NCI-H524 treated with DMSO at 0.1 percent for 48 hours (cell line): ENCODE results near the gene ADAMTS17.

ENCODE experiments used
- DNase-seq: peaks from one replicate; lab custom pipeline; 2025; lab: John Stamatoyannopoulos, UW

Gene ADAMTS17

DNA sequence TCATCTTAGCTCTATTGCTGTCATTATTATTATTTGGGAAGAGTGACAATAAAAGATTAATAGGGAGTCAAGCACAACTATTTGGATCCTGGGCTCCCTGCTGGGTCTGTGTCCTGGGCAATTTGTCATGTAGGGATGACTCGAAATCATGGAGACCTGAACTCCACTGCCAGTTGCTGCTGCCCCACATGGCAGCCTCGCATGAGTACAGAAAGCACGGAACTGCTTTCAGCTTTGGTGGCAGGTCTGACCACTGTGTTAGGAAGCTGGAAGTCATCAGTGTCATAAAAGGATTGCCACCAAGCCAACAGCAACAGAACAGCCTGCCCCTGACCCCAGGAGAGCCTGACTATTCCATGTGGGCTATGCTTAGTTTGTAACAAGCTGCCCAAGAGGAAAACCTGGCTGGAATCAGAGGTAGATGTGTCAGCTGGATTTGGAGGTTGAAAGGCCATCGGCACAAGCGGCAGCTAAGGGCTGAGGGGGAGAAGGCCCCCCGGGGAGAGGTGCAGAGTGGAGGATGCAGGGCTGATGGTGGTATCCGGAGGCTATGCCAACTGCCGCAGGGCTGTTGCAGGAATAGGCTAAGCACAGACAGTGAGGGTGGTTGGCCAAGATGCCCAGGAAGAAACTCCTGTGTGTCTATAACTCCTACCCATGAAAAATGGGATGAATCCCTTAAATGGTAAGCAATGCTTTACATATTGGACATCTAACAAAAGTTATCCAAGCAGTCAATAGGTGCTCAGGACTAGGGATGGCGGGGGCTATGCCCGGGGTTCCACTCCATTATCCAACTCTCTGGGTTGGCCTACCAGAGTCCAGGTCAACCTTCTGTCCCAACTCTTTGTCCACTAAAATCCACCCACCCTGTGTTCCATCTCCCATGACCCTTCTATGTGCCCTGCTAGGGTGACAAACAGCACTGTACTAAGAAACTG lies 291.6 kb downstream of the ADAMTS17 start:
- no peak for DNase-seq

DNA sequence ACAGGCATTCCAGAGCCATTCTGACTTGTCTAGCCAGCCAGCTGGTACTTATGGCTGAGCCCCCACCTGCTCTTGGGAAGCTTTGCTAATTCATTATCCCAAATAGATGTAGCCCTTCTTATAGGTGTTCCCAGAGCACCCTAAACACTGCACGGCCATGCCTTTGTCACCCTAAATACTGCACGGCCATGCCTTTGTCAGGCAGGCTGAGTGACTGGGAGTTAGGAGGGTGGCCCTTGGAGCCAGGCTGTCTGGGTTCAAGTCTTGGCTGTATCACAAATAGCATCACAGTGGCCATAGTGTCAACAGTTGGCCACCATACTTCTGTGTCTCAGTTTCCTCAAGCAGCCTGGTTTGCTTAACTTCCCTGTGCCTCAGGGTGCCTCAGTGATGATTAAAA lies 292.3 kb downstream of the ADAMTS17 start:
- DNase-seq, result no peak

DNA sequence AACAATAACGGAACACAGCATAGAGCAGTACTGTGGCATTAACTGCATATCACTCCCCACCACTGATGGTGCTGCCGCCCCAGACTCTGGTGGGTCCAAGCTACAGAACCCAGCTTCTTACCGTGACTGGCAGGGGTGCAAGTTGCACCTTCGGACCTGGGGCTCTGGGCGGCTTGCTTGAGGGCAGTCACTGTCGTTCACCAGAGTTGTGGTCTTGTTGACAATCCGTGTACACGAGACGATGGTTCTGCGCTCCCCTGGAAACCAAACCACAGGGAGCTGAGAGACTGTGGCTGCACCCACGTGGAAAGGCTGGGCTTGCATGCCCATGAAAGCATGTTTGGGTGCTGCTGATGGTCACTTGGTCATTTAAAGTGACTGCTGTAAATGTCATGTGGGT lies 293.0 kb downstream of the ADAMTS17 start:
- DNase-seq, result no peak

DNA sequence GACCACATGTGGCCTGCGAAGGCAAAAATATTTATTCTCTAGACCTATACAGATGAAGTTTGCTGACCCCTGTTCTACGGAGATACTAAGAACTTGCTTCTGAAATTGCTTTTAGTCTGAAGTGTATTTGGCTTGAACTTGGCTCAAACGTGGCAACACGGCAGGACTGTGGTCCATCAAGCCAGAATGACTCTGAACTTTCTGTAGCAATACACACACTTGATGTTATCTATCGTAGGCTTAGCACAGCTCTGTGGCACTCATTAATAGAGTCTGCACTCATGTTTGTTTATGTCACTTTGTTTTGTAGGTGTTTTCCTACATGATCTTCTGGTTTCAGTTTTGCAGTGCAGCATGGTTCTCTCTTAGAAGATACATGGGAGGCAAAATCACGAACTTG lies 298.1 kb downstream of the ADAMTS17 start:
- DNase-seq, result no peak

DNA sequence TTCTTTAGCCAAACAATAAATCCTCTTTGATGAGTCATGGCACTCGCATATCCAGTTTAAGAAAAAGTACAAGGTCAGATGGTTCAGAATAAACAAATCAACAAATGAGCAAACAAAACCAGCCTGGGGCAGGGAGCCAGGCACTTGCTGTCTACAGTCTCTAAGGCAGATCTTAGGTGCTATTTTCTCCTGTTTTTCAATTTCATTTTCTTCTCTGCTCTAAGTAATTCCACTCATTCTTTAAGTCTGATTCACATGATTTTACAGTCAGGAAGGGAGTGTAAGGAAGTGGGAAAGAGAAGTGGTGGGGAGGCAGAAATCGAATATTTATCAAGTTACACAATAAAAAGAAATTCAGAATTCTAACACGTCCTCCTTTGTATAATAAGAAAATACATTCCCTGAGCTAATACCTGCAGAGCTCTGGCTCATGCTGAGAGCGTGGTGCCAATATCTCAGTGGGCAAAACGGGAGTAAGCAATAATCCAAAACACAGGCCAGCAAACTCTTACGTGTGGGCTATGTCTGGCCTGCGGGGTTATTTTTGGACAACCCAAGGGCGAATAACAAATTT lies 298.6 kb downstream of the ADAMTS17 start:
- no peak for DNase-seq

DNA sequence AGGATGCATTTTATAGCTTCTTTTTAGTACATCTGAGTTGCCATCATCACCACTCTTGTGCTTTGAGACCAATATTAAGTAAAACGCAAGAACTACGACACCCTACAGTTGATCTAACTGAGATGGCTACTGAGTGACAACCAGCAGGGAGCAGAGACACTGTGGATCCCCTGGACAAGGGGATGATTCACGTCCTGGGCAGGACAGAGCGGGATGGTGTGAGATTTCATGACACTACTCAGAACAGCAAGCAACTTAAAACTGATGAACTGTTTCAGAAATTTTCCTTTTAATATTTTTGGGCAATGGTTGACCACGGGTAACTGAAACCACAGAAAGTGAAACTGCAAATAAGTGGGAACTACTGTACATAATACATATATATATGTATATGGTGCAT lies 299.2 kb downstream of the ADAMTS17 start:
- no peak for DNase-seq

DNA sequence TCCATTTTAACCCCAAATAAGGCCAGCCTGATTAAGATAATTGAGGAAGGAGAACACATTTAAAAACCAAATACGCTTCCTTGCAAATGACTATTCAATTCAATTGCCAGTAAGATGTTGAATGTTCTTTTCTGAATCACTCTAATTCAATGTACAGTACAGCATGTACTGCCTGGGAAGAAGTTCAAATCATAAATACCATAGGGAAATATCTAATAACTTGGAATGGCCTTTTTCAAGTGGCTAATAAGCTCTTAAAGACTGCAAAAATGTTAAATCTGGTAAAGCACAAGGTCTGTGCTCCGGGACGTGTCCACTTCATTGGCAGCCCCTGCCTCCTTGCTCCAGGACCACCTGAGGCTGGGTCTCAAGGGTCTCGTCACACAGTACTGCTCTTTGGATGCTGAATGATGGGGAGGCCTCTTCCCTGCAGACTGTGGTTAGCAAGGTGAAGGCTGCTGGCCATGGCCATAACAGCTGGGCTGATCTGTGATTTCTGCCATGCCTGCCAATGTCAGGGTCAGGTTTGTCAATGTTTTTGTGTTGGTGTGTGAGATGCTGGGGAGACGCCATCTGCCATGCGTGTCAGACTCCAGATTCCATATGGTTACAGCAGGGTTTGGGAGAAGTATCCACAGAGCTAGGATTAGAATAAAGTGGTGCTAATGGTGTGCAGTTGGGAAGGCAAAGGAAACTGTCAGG lies 300.5 kb downstream of the ADAMTS17 start:
- peak; percentile 82 for DNase-seq

DNA sequence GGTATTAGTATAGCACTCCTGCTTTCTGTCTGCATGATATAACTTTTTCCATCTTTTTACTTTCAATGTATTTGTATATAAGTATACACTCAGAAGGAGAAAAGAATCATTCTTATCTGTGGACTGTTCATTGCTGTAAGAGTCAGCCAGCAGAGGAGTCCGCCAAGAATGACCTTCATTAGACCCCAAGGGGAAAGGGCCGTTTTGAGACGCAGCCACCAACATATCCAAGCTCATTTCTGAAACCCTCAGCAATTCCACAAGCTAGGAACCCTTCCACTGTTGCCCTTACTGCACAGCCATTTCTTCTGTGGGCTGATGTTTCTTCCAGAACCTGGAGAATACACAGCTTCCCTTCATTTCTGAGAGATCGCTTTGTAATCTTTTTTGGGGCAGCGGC lies 301.8 kb downstream of the ADAMTS17 start:
- DNase-seq, result no peak

DNA sequence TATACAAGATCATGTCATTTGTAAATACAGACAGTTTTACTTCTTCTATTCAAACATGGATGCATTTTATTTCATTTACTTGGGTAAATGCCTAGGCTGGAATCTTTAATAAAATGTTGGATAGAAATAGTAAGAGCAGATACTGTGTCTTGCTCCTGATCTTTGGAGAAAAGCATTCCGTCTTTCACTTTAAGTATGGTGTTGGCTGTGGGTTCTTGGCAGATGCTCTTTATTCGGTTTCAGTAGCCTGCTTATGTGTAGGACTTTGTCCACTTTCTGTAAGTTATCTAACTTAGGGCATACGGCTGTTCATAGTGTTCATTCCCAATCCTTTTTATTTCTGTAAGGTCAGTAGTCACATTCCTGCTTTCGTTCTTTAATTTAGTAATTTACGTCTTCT lies 303.0 kb downstream of the ADAMTS17 start:
- no peak for DNase-seq

DNA sequence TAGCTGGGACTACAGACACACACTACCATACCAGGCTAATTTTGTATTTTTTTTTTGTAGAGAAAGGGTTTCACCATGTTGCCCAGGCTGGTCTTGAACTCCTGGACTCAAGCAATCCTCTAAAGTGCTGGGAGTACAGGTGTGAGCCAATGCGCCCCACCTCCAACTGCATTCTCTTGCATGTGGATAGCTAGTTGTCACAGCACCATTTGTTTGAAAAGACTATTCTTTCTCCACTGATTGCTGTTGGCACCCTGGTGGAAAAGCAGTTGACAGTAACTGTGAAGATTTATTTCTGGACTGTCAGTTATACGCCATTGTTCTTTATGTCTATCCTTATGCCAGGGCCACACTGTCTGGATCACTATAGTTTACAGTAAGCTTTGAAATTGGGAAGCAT lies 303.9 kb downstream of the ADAMTS17 start:
- DNase-seq, result no peak

DNA sequence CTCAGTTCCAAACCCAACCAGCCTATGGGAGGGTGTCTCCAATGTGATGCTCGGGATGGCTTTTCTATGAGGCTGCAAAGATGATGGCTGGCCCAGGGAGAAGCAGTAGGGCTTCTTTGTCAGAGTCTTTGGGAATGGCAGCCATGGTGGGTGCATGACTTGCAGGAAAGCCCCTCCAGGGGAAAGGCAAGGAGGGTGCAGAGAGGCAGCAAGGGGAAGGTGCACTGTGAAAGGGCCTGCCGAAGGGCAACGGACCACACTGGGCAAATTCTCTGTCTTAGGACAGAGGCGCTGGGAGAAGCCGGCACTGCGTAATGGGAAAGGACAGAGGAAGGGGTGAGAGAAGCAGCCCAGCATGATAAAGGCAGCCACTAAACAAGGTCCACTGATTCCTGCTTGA lies 305.8 kb downstream of the ADAMTS17 start:
- no peak for DNase-seq

DNA sequence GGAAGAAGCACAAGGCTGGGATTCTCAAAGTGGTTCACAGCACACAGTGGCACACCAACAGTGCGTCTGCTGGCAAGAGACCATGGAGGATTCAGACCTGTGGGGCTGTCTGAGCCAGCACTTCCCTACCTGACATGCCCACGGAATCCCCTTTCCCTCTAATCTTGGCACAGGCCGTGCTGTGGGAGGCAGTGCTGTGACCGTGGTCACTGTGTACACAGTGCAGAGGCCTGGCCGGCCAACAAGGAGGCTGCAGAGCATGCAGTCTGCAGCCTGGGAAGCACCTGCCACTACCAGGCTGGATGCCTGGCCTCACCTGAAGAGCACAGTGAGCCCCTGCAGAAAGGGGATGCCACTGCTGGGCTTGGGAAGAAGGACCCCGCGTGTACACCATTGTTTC lies 307.6 kb downstream of the ADAMTS17 start:
- DNase-seq, result no peak

DNA sequence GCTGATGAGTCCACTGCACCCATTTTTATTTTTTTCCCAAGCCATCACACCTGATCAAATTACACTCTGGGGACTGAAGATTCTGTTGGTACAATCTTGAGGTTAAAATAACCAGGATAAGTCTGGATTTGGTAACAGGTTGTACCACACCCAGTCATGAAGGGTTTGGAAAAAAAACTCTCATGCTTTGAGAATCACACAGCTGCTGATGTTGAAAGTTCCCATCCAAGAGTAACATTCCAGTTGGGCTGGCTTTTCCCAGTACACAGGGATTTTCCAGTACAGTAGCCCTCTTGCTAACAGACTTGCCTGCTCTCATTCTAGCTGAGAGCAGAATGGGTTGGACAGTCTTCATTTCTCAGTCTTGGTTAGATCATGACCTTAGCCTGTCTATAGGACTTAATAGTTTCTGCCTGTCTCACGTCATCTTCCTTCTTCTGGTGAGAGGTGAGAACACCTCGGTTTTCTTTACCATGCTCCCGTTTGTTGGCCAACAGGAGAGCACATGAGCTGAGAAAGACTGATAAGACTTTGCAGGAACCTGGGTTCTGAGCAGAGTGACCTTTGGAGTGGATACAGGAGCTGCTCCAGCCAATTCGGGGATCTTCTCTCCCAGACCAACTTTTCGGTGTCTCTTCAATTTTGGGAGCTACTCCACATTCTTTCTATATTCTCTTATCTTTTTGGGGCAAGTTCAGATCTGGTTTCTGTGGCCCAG lies 308.5 kb downstream of the ADAMTS17 start:
- DNase-seq, result no peak

DNA sequence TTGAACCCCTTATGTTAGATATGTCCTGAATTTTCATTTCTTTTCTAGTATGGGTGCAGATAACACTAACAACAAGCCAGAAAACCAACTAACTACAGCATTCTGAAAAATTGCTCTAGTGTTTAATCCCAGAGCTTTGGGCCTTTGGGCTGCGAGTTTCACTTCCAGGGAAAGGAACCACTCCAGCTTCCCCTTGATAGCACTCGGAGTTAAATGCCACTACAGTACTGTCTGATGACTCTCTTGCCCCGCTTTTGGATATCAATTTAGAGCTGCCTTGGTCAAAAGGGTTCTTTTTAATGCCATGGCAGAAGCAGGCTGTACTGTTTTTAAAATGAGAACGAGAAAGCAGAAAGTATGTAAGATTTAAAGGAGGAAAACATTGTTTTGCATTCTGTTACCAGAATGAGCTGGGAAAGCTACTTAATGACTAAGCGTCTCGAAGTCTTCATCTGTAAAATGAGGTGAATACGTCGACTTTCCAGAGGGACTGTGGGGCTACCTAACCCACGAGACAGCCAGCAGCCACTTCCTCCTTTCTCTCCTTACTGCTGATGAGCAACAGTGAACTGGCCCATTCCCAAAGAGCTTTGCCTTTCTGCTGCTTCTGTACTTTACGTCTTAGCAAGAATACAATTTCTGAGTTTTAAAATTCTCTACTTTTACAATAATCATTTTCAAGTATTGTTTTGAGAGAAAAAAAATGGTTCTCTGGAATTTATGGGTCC lies 309.3 kb downstream of the ADAMTS17 start:
- no peak for DNase-seq

DNA sequence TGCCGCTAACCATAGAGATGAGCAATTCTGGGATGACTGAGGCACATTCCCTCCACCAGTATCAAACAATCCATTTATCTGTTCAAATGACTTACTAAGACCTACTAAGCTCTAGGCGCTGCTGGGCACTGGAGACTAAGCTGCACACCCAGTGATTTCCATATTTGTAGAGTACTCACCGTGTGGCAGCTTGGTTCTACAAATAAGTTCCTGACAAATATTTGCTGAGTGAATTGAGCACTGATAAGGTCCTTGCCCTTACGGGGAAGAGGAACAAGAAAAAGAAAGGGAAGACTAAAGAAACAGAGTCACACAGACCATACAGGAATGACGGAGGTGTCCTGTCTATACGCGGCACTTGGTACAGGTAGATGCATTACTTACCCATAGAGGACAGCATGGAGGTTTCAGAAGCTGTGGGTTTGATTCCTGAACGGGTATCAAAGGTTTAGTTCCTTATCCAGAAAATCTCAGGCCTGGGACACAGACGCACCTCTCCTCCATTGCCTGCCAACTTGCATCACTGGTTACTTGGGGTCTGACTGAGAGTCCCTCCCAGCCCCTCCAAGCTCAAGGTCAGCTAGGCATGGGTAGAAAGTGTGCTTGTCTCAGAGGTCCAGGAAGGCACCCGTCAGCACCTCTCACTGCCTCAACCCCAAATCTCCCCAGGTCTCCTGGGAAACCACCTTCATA lies 310.0 kb downstream of the ADAMTS17 start:
- DNase-seq, result no peak

DNA sequence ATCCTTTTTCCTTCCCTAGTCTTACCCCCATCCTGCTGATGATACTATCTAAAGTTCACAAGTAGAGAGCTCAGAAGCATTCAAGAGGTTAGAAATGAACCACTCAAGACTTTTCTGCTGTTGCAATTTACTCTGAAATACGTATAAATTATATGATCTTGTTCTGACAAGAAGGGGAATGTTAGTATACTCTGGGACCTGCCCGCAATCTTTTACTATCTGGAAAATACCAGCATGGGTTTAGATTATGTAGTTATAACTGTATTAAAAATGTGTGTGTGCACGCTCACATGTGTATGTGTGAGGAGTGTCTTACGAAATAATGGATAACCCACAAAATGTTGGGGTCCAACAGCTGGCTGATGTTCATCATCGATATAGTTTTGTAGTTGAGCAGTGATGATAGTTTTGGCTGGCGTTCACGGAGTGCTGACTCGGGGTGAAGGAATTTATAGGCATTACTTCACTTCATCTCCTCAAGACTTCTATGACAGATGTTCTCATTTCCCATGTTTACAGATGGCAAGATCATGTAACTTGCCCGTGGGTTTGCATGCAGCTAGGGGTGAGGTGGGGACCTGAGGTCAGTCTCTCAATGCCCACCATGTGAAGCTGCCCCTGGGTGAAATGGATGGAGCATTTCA lies 311.1 kb downstream of the ADAMTS17 start:
- DNase-seq, result no peak

DNA sequence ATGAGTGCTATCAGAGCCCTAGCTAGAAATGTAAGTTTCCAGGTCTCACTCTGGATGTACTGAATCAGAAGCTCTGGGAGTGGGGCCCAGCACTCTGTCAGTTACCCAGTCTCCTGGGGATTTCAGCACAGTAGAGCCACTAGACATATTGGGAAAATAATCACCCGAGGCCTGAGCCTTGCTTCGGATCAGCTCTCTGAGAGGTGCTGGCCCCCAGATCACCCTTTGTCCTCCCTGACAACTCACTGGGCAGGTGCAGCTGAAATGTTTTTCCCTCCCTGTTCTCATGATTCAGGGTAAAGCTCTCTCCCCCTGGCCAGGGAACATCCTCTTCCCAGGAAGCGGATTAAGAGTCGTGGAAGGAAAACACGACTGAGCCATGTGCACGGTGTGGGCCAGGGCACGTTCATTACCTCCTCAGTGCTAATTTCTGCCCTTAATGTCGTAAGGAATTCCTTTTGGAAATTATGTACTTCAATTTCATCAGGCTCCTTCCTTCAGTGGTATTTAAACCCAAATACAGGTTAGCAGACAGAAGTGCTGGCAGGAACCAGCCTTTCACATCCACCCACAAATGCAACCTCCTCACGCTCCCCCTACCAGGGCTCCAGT lies 311.8 kb downstream of the ADAMTS17 start:
- DNase-seq, result no peak

DNA sequence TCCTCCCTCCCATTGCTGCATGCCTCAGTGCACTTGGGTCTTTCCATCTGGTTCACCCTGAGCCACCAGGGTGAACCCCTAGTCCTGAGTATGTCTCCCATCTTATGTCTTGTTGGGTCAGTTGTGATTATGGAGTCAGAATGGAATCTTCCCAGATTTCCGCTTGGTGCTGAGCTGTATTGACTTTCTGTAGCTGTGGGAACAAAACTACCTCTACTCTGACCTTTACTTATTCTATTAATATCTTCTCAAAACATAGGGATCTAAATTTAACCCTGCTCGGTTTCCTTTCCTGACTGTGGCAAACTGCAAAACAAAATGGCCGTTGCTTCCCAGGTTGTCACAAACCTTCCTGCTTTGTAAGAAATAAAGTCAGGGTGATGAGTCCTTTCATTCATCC lies 312.7 kb downstream of the ADAMTS17 start:
- DNase-seq, result no peak

DNA sequence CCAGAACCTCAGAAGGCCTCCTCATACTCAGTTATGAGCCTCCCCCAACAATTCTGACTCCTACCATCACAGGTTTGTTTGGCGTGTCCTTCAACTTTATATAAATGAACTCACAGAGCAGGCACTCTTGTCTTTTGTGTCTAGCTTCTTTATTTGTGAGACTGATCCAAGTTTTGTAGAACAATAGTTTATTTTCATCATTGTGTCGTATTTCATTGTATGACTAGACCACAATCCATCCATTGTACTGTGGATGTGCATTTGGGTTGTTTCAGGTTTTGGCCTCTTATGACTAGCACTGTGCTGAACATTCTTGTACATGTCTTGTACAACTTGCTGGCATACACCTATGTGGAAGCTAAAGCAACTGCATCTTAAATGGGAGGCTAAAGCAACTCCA lies 315.7 kb downstream of the ADAMTS17 start:
- no peak for DNase-seq

DNA sequence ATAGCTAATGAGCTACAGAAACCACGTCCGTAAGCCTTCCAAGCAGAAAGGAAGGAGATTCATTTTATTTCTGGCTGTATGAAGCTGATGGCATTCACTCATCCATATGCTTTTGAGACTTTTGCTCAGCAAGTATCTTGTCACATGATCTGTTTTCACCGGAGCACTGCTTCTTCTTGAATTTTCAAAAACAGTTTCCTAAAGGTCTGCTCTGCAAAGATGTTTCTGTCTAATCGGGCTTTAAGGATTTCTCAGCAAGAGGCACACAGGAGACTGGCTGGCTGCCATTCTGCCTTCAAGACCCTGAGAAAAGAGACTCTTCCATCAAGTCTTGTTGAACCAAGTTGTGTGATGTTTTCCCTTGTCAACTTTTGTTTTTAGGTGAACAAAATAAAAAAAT lies 319.0 kb downstream of the ADAMTS17 start:
- no peak for DNase-seq
